ENCODE data around the gene DHX36.

DNA sequence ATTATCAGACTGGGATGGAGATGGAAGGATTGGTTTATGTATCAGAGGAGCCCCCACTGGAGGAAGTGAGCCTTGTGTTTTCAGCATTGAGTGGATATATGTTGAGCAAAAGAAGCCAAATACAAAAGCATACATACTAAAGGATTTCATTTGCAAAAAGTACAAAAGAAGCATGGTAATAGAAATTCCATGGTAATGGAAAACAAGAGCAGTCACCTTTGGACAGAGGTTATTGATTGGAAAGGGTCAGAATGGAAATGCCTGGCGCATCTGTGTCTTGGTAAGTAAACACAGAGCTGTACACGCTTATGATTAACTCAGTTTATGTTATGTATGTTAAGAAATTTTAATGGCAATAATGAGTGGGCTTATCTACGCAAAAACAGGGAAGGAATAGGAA is 72.7 kb downstream of the DHX36 start:
- no peak for TF ChIP-seq NFRKB (IDR thresholded peaks at IDR 0.05)
- no peak for TF ChIP-seq ARNT (IDR thresholded peaks at IDR 0.05)
- TF ChIP-seq SP1 (IDR thresholded peaks at IDR 0.05) = no peak
- no peak for TF ChIP-seq PKNOX1 (IDR thresholded peaks at IDR 0.05)
- no peak for TF ChIP-seq ZNF384 (IDR thresholded peaks at IDR 0.05)
- no peak for TF ChIP-seq BHLHE40 (IDR thresholded peaks at IDR 0.05; ENCODE audit: borderline replicate concordance)
- TF ChIP-seq ELF4 (IDR thresholded peaks at IDR 0.05) = no peak
- TF ChIP-seq SUZ12 (IDR thresholded peaks at IDR 0.05) = no peak
- TF ChIP-seq TARDBP (IDR thresholded peaks at IDR 0.05) = no peak
- no peak for TF ChIP-seq LEF1 (IDR thresholded peaks at IDR 0.05; ENCODE audit: borderline replicate concordance)
- no peak for TF ChIP-seq L3MBTL2 (conservative IDR thresholded peaks at IDR 0.05)
- TF ChIP-seq FOXA1 (IDR thresholded peaks at IDR 0.05) = no peak
- TF ChIP-seq HDGF (IDR thresholded peaks at IDR 0.05; ENCODE audit: borderline replicate concordance) = no peak
- no peak for TF ChIP-seq FOXK2 (IDR thresholded peaks at IDR 0.05)

All from HEK293T (cell line).